HPDE6-E6E7 (cell line): ENCODE results near the gene RREB1.

Experiments used
- DNase-seq: peaks from one replicate; pipeline ENCODE4 v3.0.0; 2011; ENCODE audit warnings: missing footprints; ENCODE audit errors: extremely low spot score

The RREB1 gene

DNA sequence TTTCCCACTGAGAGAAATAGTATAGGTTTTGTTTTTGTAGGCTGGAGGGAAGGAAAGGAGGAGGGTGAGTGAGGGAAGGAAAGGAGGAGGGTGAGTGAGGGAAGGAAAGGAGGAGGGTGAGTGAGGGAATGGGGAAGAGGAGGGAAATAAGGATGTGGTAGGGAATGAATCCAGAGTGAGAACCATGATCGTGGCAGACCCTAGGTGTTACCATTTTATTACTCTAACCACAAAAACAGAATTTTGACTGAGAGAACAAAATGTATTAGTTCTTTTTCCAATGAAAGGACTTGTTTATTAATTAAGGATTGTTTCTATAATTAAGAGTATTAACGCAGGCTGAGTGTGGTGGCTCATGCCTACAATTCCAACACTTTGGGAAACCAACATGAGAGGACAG, 188.8 kb downstream of the RREB1 start:
- no peak for DNase-seq

DNA sequence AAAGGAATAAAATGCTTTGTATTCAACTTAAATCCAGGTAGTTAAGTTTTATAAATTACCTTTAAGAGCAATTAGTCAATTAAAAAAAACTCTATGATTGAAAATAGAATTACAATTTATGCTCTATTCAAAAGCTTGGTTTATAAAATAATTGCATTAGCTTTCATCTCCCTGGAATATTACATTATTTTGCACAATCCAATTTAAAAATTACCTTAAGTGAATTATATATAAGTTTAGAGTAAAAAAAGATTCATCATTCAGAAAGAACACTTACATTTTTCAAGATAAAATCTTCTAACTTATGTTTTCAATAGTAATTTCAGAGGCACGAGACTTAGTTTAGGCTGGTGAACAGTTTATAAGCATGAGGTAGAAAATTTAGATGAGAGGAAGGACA, 190.4 kb downstream of the RREB1 start:
- DNase-seq: no peak

DNA sequence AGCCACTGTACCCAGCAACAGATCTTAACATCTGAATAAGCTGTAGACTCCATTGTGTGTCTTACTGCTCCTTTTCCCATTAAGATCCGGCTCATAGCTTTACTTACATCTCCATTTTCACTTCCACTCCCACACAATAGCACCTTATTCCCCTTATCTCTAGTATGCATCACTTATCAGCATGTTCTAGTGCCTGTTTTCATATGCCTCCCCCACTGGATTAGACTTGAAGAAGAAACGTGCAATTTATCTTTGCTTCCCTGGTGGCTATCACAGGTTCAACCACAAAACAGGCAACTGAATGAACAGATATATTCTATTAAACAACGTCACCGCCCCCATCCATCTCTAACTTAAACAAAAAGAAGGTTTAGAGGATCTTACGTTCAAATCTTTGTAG, 193.2 kb downstream of the RREB1 start:
- DNase-seq: no peak
